Measurements from ENCODE around the gene BAAT. TPM values are rescaled to one million over a fixed set of nuclear protein-coding genes. Genes with fewer than 3 reads are reported as not detected.
A peak's percentile ranks its signal among the peaks of the same experiment; 100 is the strongest.

BAAT gene
- total and polyA plus RNA-seq, 2 of the 13 experiments (the other 11 are each of a cell fraction or from before 2014, with no cell fraction given): 0.71 to 7.9 TPM

DNA sequence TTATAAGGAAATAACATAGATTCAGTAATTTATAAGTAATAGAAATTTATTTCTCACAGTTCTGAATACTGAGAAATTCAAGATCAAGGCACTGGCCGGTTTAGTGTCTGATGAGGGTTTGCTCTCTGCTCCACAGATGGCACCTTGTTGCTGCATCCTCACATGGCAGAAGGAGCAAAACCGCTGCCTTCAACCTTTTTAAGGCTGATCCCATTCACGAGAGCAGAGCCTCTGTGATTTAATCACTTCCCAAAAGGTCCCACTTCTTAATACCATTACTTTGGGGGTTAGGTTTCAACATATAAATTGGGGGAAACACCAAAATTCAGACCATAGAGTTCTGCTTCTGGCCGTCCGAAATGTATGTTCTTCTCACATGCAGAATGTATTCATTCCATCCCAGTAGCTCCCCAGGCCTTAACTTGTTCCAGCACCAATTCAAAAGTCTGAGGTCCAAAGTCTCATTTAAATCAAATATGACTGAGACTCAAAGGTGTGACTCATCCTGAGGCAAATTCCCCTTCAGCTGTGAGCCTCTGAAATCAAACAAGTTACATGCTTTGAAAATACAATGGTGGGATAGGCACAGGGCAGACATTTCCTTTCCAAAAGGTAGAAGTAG lies 30.6 kb downstream of the BAAT start (continued):
- TF ChIP-seq, protein P1, sequence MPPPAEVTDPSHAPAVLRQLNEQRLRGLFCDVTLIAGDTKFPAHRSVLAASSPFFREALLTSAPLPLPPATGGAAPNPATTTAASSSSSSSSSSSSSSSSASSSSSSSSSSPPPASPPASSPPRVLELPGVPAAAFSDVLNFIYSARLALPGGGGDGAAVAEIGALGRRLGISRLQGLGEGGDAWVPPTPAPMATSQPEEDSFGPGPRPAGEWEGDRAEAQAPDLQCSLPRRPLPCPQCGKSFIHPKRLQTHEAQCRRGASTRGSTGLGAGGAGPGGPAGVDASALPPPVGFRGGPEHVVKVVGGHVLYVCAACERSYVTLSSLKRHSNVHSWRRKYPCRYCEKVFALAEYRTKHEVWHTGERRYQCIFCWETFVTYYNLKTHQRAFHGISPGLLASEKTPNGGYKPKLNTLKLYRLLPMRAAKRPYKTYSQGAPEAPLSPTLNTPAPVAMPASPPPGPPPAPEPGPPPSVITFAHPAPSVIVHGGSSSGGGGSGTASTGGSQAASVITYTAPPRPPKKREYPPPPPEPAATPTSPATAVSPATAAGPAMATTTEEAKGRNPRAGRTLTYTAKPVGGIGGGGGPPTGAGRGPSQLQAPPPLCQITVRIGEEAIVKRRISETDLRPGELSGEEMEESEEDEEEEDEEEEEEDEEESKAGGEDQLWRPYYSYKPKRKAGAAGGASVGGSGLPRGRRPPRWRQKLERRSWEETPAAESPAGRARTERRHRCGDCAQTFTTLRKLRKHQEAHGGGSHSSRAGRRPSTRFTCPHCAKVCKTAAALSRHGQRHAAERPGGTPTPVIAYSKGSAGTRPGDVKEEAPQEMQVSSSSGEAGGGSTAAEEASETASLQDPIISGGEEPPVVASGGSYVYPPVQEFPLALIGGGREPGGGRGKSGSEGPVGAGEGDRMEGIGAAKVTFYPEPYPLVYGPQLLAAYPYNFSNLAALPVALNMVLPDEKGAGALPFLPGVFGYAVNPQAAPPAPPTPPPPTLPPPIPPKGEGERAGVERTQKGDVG (CRISPR knock-in tag; IDR thresholded peaks at IDR 0.05; ENCODE audit: borderline replicate concordance): peak; percentile 75; the same call in 1 of the 2 replicates
- TF ChIP-seq, protein P2, sequence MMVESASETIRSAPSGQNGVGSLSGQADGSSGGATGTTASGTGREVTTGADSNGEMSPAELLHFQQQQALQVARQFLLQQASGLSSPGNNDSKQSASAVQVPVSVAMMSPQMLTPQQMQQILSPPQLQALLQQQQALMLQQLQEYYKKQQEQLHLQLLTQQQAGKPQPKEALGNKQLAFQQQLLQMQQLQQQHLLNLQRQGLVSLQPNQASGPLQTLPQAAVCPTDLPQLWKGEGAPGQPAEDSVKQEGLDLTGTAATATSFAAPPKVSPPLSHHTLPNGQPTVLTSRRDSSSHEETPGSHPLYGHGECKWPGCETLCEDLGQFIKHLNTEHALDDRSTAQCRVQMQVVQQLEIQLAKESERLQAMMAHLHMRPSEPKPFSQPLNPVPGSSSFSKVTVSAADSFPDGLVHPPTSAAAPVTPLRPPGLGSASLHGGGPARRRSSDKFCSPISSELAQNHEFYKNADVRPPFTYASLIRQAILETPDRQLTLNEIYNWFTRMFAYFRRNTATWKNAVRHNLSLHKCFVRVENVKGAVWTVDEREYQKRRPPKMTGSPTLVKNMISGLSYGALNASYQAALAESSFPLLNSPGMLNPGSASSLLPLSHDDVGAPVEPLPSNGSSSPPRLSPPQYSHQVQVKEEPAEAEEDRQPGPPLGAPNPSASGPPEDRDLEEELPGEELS (CRISPR knock-in tag; IDR thresholded peaks at IDR 0.05): peak; percentile 78
- TF ChIP-seq ZNF496 (CRISPR knock-in tag; IDR thresholded peaks at IDR 0.05; ENCODE audit: insufficient replicate concordance) (no peak), SOX6 (IDR thresholded peaks at IDR 0.05) (no peak), SOX6 (CRISPR knock-in tag; IDR thresholded peaks at IDR 0.05) (peak; percentile 90), HOXA7 (CRISPR knock-in tag; IDR thresholded peaks at IDR 0.05) (no peak), FOXP1 (IDR thresholded peaks at IDR 0.05) (no peak), FOXP1 (CRISPR knock-in tag; IDR thresholded peaks at IDR 0.05) (peak; percentile 58)
- TF ChIP-seq, protein P3, sequence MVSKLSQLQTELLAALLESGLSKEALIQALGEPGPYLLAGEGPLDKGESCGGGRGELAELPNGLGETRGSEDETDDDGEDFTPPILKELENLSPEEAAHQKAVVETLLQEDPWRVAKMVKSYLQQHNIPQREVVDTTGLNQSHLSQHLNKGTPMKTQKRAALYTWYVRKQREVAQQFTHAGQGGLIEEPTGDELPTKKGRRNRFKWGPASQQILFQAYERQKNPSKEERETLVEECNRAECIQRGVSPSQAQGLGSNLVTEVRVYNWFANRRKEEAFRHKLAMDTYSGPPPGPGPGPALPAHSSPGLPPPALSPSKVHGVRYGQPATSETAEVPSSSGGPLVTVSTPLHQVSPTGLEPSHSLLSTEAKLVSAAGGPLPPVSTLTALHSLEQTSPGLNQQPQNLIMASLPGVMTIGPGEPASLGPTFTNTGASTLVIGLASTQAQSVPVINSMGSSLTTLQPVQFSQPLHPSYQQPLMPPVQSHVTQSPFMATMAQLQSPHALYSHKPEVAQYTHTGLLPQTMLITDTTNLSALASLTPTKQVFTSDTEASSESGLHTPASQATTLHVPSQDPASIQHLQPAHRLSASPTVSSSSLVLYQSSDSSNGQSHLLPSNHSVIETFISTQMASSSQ (IDR thresholded peaks at IDR 0.05; ENCODE audit: low read depth): peak; percentile 80; the same call in 1 of the 2 replicates
- TF ChIP-seq, protein P3 (CRISPR knock-in tag; IDR thresholded peaks at IDR 0.05; ENCODE audit: borderline replicate concordance): peak; percentile 85; the same call in 1 of the 2 replicates
- TF ChIP-seq, protein P4, sequence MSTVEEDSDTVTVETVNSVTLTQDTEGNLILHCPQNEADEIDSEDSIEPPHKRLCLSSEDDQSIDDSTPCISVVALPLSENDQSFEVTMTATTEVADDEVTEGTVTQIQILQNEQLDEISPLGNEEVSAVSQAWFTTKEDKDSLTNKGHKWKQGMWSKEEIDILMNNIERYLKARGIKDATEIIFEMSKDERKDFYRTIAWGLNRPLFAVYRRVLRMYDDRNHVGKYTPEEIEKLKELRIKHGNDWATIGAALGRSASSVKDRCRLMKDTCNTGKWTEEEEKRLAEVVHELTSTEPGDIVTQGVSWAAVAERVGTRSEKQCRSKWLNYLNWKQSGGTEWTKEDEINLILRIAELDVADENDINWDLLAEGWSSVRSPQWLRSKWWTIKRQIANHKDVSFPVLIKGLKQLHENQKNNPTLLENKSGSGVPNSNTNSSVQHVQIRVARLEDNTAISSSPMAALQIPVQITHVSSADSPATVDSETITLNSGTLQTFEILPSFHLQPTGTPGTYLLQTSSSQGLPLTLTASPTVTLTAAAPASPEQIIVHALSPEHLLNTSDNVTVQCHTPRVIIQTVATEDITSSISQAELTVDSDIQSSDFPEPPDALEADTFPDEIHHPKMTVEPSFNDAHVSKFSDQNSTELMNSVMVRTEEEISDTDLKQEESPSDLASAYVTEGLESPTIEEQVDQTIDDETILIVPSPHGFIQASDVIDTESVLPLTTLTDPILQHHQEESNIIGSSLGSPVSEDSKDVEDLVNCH (CRISPR knock-in tag; IDR thresholded peaks at IDR 0.05): no peak
- TF ChIP-seq, protein P5, sequence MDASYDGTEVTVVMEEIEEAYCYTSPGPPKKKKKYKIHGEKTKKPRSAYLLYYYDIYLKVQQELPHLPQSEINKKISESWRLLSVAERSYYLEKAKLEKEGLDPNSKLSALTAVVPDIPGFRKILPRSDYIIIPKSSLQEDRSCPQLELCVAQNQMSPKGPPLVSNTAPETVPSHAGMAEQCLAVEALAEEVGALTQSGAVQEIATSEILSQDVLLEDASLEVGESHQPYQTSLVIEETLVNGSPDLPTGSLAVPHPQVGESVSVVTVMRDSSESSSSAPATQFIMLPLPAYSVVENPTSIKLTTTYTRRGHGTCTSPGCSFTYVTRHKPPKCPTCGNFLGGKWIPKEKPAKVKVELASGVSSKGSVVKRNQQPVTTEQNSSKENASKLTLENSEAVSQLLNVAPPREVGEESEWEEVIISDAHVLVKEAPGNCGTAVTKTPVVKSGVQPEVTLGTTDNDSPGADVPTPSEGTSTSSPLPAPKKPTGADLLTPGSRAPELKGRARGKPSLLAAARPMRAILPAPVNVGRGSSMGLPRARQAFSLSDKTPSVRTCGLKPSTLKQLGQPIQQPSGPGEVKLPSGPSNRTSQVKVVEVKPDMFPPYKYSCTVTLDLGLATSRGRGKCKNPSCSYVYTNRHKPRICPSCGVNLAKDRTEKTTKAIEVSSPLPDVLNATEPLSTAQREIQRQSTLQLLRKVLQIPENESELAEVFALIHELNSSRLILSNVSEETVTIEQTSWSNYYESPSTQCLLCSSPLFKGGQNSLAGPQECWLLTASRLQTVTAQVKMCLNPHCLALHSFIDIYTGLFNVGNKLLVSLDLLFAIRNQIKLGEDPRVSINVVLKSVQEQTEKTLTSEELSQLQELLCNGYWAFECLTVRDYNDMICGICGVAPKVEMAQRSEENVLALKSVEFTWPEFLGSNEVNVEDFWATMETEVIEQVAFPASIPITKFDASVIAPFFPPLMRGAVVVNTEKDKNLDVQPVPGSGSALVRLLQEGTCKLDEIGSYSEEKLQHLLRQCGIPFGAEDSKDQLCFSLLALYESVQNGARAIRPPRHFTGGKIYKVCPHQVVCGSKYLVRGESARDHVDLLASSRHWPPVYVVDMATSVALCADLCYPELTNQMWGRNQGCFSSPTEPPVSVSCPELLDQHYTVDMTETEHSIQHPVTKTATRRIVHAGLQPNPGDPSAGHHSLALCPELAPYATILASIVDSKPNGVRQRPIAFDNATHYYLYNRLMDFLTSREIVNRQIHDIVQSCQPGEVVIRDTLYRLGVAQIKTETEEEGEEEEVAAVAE (CRISPR knock-in tag; IDR thresholded peaks at IDR 0.05; ENCODE audit: borderline replicate concordance): peak; percentile 61; the same call in 1 of the 2 replicates

Data from HepG2 (cell line).